GM21786 (cell line): ENCODE results near the gene RBM15.

ENCODE experiments used
- ATAC-seq: cut with Tn5 transposase; IDR thresholded peaks from one replicate; pipeline ENCODE4 v1.9.1; 2021; ENCODE audit not compliant: unreplicated experiment

RBM15 gene, protein sequence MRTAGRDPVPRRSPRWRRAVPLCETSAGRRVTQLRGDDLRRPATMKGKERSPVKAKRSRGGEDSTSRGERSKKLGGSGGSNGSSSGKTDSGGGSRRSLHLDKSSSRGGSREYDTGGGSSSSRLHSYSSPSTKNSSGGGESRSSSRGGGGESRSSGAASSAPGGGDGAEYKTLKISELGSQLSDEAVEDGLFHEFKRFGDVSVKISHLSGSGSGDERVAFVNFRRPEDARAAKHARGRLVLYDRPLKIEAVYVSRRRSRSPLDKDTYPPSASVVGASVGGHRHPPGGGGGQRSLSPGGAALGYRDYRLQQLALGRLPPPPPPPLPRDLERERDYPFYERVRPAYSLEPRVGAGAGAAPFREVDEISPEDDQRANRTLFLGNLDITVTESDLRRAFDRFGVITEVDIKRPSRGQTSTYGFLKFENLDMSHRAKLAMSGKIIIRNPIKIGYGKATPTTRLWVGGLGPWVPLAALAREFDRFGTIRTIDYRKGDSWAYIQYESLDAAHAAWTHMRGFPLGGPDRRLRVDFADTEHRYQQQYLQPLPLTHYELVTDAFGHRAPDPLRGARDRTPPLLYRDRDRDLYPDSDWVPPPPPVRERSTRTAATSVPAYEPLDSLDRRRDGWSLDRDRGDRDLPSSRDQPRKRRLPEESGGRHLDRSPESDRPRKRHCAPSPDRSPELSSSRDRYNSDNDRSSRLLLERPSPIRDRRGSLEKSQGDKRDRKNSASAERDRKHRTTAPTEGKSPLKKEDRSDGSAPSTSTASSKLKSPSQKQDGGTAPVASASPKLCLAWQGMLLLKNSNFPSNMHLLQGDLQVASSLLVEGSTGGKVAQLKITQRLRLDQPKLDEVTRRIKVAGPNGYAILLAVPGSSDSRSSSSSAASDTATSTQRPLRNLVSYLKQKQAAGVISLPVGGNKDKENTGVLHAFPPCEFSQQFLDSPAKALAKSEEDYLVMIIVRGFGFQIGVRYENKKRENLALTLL

DNA sequence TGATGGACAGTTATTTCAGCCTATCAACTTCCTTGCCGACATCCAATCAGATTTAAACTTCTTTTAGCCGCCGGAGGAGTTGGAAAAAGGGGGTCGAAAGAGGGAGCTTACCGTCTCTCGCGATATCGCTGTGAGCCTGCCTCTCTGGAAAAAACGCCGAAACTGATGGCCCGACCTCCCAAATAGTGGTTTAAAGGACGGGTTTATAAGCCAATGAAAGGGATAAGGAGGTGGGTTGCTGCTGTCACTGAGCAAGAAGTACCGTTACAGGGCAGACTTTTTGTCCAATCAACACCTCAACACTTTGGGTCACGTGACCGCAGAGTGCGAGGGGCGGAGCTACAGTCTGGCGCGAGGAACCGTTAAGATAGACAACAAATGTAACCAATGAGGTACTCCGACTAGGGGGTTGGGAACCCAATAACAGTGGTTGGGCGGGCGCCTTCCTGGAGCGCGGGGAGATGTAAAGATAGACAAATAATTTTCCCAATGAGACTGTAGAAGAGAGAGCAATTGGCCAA, at the start of gene RBM15:
Gene RBM15, plus strand, starts transcription at position 492 of the 521 bp plus-strand sequence. Its CDS starts 29 bp downstream, at position 521.
- ATAC-seq = peak; percentile 71

DNA sequence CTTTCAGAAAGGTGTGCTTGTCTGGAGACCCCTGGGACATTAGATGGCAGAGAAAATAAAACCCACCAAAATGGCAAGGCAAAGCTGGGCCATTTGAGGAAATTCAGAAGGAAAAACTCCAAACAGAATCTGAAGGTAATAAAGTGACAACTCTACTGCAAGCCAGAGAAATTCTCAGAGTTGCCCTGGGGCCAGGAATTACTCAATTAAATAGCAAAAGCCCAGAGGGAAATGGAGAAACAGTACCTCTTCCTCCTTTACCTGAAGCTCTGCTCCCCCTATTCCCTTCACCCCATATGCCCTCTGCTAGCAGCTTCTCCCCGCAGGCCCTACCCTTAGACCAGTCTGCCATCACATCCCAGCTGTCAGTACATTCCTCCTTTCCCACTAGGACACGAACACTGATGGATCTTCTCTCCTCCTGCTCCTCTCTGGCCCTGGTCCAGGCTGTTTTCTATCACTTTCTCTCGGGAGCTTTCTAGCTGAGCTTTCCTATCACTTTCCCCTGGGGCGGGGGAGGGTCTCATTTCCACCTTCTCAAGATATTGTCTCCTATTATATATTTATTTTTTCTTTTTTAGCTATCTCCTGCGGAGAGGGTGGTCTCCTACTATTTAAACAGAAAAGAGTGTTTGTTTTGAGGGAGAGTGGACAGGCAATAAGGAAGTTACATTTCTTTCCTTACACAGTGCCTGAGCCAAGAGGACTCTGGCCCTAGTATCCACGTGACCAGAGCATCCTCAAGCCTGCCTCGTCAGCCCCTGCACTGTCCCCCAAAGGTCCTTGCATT, 47.7 kb upstream of the RBM15 start:
- no peak for ATAC-seq

DNA sequence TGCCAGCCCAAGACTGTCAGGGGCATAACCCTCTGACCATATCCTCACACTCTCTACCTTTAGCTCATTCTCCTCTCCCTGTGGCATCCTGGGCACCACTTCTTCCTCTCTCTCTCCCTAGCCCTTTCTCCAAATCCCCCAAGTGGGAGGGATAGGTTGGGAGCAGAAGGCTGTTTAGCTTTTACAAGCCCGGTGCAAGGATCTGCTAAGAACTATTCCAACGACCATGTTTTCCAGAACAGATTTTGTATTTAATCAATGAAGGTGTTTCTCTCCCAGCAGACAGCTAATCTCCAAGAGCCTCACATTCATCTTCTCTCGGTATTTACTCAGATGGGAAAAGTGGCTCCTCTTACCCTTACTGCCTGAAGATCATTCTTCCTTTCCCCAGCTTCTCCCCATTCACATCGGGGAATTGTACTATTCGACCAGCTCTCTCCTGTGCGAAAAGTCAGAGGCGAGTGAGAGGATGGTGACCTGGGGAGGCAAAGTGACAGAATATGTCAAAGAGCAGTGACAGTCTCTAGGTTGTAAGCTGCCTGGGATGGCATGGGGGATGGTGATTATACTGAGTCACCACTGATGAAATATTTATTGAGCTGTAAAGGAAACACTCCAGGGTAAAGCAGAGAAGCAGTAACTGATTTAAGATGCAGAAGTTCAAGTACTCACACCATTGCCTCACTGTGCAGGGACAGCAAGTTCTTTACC, 47.0 kb upstream of the RBM15 start:
- no peak for ATAC-seq

- ATAC-seq = no peak
Observed at GRCh38 chr1:110293601-110294104, 45.5 kb upstream of the RBM15 start.

- no peak for ATAC-seq
Observed at GRCh38 chr1:110294308-110294707, 44.9 kb upstream of the RBM15 start.

DNA sequence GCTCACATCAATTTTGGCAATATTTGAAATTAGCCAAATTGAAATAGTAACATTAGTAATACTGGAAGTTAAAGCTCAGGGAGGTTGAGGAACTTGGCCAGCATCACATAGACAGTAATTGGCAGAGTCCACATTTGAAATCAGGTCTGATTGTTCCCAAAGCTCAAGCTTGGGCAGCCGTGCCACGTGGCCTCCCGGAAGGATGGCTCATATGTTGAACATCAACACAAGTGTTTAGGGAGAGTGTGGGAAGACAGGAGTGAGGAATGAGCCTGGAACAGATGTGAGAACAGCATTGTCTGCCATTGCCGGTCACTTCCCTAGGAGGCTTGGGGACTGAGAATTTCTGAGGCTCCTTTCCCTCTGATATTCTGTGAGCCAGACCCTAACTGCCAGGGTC, 40.2 kb upstream of the RBM15 start:
- no peak for ATAC-seq

GRCh38 chr1:110300412-110301085, 38.6 kb upstream of the RBM15 start:
- ATAC-seq = no peak

DNA sequence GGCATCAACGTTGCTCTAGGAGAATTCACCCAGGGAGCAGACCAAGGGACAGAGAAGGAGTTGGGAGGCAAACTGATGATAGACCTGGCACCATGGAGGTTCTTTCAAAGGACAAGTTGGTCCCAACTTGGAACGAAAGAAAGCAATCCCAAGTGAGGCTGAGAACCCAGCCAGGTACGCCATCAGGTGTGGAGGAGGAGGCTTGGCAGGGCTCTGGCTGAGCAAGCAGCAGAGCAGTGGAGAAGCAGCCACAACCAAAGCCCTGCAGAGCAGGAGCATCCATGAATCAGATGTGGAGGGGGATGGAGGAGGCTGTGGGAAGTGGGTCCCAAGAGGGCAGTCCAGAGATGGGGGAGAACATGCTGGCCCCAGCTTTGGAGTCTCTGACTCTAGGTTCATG, 36.3 kb upstream of the RBM15 start:
- no peak for ATAC-seq

GRCh38 chr1:110305900-110306420, 33.2 kb upstream of the RBM15 start:
- ATAC-seq = no peak

- no peak for ATAC-seq
Observed at GRCh38 chr1:110307239-110307974, 31.8 kb upstream of the RBM15 start.

DNA sequence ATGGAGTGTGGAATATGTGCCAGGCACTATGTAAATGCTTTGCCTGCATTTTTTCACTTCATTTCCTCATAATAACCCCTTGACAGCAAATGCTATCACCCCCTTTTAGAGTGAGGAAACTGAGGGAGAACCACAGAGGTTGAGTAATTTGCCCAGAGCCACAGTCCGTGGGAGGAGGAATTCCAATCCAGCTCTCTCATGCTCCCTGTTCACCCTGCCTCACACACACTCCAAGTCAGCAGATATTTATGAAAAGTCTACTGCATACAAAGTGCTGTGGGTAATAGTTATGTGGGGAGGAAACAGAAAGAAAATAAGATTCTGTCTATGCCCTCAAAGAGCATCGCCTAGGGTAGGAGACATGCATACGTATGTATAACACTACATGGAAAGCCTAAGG, 30.9 kb upstream of the RBM15 start:
- no peak for ATAC-seq

DNA sequence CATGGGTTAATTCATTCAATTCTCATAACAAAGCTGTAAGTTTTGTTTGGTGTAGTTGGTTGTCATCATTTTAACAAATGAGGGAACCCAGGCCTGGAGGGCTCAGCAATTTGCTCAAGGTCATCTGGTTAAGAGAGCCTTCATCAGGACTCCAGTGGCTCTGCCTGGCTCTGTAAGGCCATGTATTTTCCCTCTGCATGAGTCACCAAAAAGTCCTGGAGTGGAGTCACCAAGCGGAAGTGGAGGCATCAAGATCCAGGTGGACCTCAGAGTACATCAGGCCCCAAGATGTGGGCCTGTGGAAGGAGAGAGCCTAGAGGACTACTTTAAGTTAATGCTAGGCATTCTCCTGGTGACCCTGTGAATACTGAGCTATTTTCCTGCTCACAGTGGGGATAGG, 30.0 kb upstream of the RBM15 start:
- ATAC-seq = no peak

- no peak for ATAC-seq
Observed at GRCh38 chr1:110309767-110310166, 29.4 kb upstream of the RBM15 start.

DNA sequence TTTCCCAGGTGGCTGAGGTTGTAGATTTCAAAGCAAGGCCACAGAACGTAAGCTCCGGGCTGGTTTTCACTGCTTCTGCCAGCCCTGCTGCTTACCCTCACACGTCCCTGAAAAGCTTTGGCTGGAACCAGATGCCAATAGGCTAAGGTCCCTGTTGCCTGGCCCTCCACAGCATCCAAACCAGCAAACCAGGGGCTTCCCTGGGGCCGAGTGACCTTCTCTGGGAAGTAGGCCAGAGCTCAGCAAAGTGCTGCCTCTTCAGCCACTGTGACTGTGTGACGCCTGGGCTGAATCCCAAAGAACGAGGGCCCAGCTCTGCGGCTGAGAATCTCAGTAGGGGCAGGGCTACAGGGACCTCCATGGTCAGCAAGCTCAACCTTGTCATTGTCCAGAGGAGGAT, 28.9 kb upstream of the RBM15 start:
- no peak for ATAC-seq

- ATAC-seq = no peak
Observed at GRCh38 chr1:110312188-110313121, 26.7 kb upstream of the RBM15 start.

DNA sequence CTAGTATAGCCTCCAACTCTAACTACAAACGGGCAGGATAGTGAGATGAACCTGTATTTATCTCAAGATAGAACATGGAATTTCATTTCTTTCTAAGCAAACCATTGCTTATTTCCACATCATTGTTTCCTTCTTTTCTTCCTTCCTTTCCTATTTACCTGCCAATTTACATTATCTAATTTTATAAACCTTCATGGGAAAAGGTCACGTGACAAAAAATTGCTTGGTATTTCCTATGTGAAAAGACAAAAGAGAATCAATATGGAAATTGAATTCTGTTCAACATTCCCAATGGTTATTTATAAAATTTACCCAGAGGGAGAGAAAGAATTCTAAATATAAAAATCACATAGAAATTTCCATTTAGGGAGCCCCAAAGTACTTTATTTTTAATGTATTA, 22.4 kb upstream of the RBM15 start:
- no peak for ATAC-seq

- no peak for ATAC-seq
Observed at GRCh38 chr1:110318046-110318445, 21.1 kb upstream of the RBM15 start.
